ENCODE data around the gene ARHGAP40. TPM values are rescaled to one million over a fixed set of nuclear protein-coding genes. Genes with fewer than 3 reads are reported as not detected.

Gene ARHGAP40
- total and polyA plus RNA-seq, 2 of the 13 experiments (the other 11 are each of a cell fraction or from before 2014, with no cell fraction given) = 0.75 to 2.1 TPM

DNA sequence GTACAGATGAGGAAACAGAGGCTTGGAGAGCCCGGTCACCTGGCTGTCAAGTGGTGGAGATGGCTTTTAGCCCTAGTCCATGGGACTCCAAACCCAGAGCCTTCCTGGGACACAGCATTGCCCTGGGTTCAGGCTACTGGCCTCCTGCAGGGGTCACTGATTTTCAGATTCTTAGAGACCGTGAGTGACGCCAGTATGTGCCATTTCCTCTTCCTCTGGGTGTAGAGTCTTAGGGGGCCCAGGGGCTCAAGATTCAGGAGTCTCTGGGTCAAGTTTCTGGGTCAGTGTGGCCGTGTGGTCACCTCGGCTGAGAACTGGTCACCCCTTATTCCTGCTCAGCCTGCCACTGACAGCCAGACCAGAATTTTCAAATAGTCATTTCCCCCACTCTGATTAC is 574 bp downstream of the ARHGAP40 start:
- Histone ChIP-seq H3K4me1 (ENCODE audit: insufficient read depth, low read length) (peaks cover 80% of the 10 kb centered on the region), H3K79me2 (ENCODE audit: insufficient read depth, low read length) (no peaks in the 10 kb centered on the region), H3K9me3 (ENCODE audit: low read length) (no peaks in the 10 kb centered on the region), H2AFZ (ENCODE audit: low read length) (no peak overlapping the region), H3K4me3 (replicated peaks in 1 of 3; ENCODE audit: insufficient read depth in 1 of 3, low read depth in 2 of 3, low read length in 3 of 3) (peak overlapping the region; percentile 18 to 70 (median 49); a peak in 5 of 6 replicates), H3K36me3 (replicated peaks in 1 of 2; ENCODE audit: control insufficient read depth in 1 of 2, insufficient read depth in 2 of 2, low read length in 2 of 2) (no peaks in the 10 kb centered on the region), H3K4me2 (ENCODE audit: low read depth, low read length) (peak overlapping the region; percentile 70), H4K20me1 (ENCODE audit: insufficient read depth, low read length) (no peaks in the 10 kb centered on the region), H3K27me3 (ENCODE audit: control insufficient read depth in 1 of 2, insufficient read depth in 2 of 2, low read length in 2 of 2) (peaks cover 2 to 62% of the 10 kb centered on the region in 2 experiments; a peak in 4 of 5 replicates), H3K27ac (ENCODE audit: extremely low read length, insufficient read depth, low read length) (no peak overlapping the region), H3K9ac (ENCODE audit: insufficient read depth, low read depth, low read length) (peak overlapping the region; percentile 21; the same call in 1 of the 2 replicates)
- no TSS peak for BruUV-seq (replicated peaks)
- FAIRE-seq = no peak
- in situ Hi-C loops (cut with HindIII; ENCODE audit: extremely low pct_ligation_motif_present, low pct_unique_long_range_greater_than_20kb) = no loop called here
- WGBS (ENCODE audit: low lambda C conversion rate) = 18% methylated on average over 3 of the region's 5 CpGs
- no peak for DNase-seq (ENCODE audit: low spot score)
- POLR2A ChIA-PET = no interaction called here
- intact Hi-C loops (cut with micrococcal nuclease; ENCODE audit: unreplicated experiment) = no loop called here
- CTCF ChIA-PET (ENCODE audit: low intra/inter-chr PET ratio, low total read pairs) = no interaction called here
- peak; percentile 5; the same call in 2 of the 3 replicates for ATAC-seq
- TF ChIP-seq MXD4 (CRISPR knock-in tag; IDR thresholded peaks at IDR 0.05) (no peak), ZNF598 (CRISPR knock-in tag; IDR thresholded peaks at IDR 0.05; ENCODE audit: borderline replicate concordance) (0 out of 2 replicates have a peak, but pooled peaks have one; percentile 8), SOX13 (IDR thresholded peaks at IDR 0.05) (no peak), SOX13 (CRISPR knock-in tag; conservative IDR thresholded peaks at IDR 0.05 in 1 of 2, IDR thresholded peaks at IDR 0.05 in 1 of 2) (no peak), ZNF354B (CRISPR knock-in tag; IDR thresholded peaks at IDR 0.05) (peak; percentile 23; the same call in 1 of the 2 replicates), ZNF558 (CRISPR knock-in tag; IDR thresholded peaks at IDR 0.05; ENCODE audit: borderline replicate concordance) (0 out of 2 replicates have a peak, but pooled peaks have one; percentile 52), ZFP36L1 (CRISPR knock-in tag; IDR thresholded peaks at IDR 0.05) (no peak), ZNF776 (CRISPR knock-in tag; IDR thresholded peaks at IDR 0.05) (0 out of 2 replicates have a peak, but pooled peaks have one; percentile 25), AKNA (CRISPR knock-in tag; IDR thresholded peaks at IDR 0.05; ENCODE audit: borderline replicate concordance) (peak; percentile 98; the same call in 1 of the 2 replicates), ZNF547 (CRISPR knock-in tag; IDR thresholded peaks at IDR 0.05) (peak; percentile 19; the same call in 1 of the 2 replicates)
- TF ChIP-seq, protein P1, sequence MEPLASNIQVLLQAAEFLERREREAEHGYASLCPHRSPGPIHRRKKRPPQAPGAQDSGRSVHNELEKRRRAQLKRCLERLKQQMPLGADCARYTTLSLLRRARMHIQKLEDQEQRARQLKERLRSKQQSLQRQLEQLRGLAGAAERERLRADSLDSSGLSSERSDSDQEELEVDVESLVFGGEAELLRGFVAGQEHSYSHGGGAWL (CRISPR knock-in tag; IDR thresholded peaks at IDR 0.05) = 0 out of 2 replicates have a peak, but pooled peaks have one; percentile 1
- TF ChIP-seq, protein P2, sequence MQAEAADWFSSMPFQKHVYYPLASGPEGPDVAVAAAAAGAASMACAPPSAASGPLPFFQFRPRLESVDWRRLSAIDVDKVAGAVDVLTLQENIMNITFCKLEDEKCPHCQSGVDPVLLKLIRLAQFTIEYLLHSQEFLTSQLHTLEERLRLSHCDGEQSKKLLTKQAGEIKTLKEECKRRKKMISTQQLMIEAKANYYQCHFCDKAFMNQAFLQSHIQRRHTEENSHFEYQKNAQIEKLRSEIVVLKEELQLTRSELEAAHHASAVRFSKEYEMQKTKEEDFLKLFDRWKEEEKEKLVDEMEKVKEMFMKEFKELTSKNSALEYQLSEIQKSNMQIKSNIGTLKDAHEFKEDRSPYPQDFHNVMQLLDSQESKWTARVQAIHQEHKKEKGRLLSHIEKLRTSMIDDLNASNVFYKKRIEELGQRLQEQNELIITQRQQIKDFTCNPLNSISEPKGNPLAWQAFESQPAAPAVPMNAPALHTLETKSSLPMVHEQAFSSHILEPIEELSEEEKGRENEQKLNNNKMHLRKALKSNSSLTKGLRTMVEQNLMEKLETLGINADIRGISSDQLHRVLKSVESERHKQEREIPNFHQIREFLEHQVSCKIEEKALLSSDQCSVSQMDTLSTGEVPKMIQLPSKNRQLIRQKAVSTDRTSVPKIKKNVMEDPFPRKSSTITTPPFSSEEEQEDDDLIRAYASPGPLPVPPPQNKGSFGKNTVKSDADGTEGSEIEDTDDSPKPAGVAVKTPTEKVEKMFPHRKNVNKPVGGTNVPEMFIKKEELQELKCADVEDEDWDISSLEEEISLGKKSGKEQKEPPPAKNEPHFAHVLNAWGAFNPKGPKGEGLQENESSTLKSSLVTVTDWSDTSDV (CRISPR knock-in tag; IDR thresholded peaks at IDR 0.05) = peak; percentile 35; the same call in 1 of the 2 replicates
